GM10248 (cell line): Measurements from ENCODE around the gene TMEM243.
"Not testable (repeated sequence)": the region's sequence is repeated elsewhere in the genome, so short reads cannot be mapped to it uniquely, and the experiment has no call there.

Experiments
- CTCF ChIA-PET: fragments of 300-600 bp; sonication (Branson Sonifier 250); formaldehyde crosslinking; extraction: SDS; loops from one replicate; lab custom pipeline; 2021; ENCODE audit warnings: antibody characterized with exemption; lab: Yijun Ruan, JAX
- POLR2A ChIA-PET: fragments of 350-650 bp; sonication (Branson Sonifier 250); formaldehyde crosslinking; extraction: SDS; loops from one replicate; lab custom pipeline; 2020; ENCODE audit warnings: antibody characterized with exemption; lab: Yijun Ruan, JAX
- DNase-seq: peaks from one replicate; pipeline ENCODE4 v3.0.0; 2012; ENCODE audit errors: extremely low spot score
- CTCF ChIP-seq: IDR thresholded peaks from 2 replicates; pipeline ENCODE4 v1.5.1; 2012; ENCODE audit warnings: mild to moderate bottlenecking, low read depth; ENCODE audit errors: extremely low read depth, missing control alignments, control extremely low read depth

Gene TMEM243

GRCh38 chr7:87204933-87205332, 14.6 kb downstream of the TMEM243 start:
- CTCF ChIA-PET = interaction anchor here (4.7 kb wide), 1 partner anchor 7 kb away, joined by 27 read pairs; no protein-coding TSS in a partner anchor
- POLR2A ChIA-PET = no interaction called here

DNA sequence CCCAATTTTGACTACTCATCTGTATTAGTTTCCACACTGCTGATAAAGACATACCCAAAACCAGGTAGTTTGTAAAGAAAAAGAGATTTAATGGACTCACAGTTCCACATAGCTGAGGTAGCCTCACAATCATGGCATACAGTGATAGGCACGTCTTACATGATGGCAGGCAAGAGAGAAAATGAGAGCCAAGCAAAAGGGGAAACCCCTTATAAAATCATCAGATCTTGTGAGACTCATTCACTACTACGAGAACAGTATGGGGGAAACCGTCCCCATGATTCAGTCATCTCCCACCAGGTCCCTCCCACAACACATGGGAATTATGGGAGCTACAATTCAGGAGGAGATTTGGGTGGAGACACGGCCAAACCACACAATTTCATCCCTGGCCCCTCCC, 15.6 kb downstream of the TMEM243 start:
- DNase-seq, POLR2A ChIA-PET: not testable (repeated sequence)
- CTCF ChIA-PET = interaction anchor here (1.0 to 4.7 kb wide), 2 partner anchors 8 to 17 kb away, joined by 3 to 27 read pairs; no protein-coding TSS in a partner anchor

More at GRCh38 chr7:87204933-87205332, 14.6 kb downstream of the TMEM243 start:
- no peak for TF ChIP-seq CTCF
- no peak for DNase-seq

- DNase-seq = no peak
- no peak for TF ChIP-seq CTCF
- ChIA-PET CTCF (interaction anchor here (1.2 to 4.7 kb wide), 6 partner anchors 9 to 35 kb away, joined by 3 to 27 read pairs (median 6); no protein-coding TSS in a partner anchor), POLR2A (interaction anchor here (1.1 kb wide), 1 partner anchor 17 kb away, joined by 3 read pairs; the partner anchor contains the start of gene TMEM243)
Measured at GRCh38 chr7:87202705-87203104, 16.8 kb downstream of the TMEM243 start.

DNA sequence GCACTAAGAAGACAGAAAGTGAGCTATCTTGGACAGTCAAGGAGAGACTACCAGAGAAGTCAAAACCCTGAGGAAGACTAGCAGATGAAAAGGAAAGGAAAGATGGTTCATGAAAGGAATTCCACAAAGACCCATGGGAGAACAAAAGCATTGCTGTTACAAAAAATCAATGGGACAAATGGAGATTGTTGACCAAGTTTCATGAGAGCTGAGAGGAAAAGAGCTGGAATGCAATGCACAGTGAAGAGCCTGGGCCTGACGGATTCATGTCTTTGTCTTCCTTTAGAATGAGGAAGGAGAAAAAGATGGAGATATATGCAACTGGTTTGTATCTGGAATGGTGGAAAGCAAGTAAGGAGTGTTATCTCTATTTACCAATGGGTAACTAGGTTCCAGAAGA, 17.3 kb downstream of the TMEM243 start:
- no peak for TF ChIP-seq CTCF
- no peak for DNase-seq
- POLR2A ChIA-PET = interaction anchor here (0.7 to 1.1 kb wide), 2 partner anchors 17 to 18 kb away, joined by 3 to 4 read pairs; partner anchors contain the start of gene TMEM243
- CTCF ChIA-PET = interaction anchor here (1.0 to 4.7 kb wide), 7 partner anchors 10 to 36 kb away, joined by 3 to 27 read pairs (median 4); no protein-coding TSS in a partner anchor

DNA sequence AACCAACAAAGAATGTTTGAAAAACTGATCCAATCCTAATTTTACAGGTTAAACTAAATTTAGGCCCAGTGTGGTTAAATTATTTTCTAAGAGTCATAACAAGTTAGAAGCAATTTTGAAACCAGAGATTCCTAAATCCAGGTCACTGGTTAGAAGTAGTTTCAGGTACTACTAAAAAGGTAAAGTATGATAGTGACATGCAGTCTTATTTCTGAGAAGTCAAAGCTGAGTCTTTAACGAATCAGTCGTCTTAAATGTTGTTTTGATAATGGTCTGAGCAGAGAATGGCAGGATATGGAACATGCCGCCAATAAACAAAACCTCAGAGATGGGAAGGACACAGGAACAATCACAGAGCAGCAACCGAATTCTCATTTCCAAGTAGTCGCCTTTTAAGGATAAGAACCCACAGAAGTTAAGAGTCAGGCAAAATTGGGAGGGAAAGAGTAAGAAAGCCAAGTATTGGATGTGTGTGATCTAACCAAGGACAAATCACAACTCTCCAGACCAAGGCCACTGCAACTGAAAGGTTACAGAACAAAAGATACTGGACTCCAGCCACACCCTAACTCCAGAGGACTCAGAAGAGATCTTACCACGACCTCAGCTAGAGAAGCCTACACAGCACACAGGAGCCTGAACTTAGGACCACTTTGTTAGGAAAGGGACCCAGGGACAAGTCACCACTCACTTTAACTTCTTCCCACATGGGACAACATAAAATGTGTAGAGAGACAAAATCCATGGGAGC, 19.7 kb downstream of the TMEM243 start:
- POLR2A ChIA-PET = no interaction called here
- CTCF ChIA-PET = interaction anchor here (0.9 to 1.8 kb wide), 6 partner anchors 8 to 52 kb away, joined by 3 to 9 read pairs (median 4); no protein-coding TSS in a partner anchor

GRCh38 chr7:87199241-87199640, 20.3 kb downstream of the TMEM243 start:
- TF ChIP-seq CTCF = no peak
- POLR2A ChIA-PET = no interaction called here
- no peak for DNase-seq
- CTCF ChIA-PET = interaction anchor here (0.9 to 1.8 kb wide), 7 partner anchors 9 to 51 kb away, joined by 3 to 9 read pairs (median 5); no protein-coding TSS in a partner anchor

More for the DNA sequence above, 19.7 kb downstream of the TMEM243 start:
- DNase-seq = no peak
- TF ChIP-seq CTCF = no peak
